Measurements from ENCODE around the gene GPR162.
A peak's percentile ranks its signal among the peaks of the same experiment; 100 is the strongest.

Gene GPR162, protein sequence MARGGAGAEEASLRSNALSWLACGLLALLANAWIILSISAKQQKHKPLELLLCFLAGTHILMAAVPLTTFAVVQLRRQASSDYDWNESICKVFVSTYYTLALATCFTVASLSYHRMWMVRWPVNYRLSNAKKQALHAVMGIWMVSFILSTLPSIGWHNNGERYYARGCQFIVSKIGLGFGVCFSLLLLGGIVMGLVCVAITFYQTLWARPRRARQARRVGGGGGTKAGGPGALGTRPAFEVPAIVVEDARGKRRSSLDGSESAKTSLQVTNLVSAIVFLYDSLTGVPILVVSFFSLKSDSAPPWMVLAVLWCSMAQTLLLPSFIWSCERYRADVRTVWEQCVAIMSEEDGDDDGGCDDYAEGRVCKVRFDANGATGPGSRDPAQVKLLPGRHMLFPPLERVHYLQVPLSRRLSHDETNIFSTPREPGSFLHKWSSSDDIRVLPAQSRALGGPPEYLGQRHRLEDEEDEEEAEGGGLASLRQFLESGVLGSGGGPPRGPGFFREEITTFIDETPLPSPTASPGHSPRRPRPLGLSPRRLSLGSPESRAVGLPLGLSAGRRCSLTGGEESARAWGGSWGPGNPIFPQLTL

DNA sequence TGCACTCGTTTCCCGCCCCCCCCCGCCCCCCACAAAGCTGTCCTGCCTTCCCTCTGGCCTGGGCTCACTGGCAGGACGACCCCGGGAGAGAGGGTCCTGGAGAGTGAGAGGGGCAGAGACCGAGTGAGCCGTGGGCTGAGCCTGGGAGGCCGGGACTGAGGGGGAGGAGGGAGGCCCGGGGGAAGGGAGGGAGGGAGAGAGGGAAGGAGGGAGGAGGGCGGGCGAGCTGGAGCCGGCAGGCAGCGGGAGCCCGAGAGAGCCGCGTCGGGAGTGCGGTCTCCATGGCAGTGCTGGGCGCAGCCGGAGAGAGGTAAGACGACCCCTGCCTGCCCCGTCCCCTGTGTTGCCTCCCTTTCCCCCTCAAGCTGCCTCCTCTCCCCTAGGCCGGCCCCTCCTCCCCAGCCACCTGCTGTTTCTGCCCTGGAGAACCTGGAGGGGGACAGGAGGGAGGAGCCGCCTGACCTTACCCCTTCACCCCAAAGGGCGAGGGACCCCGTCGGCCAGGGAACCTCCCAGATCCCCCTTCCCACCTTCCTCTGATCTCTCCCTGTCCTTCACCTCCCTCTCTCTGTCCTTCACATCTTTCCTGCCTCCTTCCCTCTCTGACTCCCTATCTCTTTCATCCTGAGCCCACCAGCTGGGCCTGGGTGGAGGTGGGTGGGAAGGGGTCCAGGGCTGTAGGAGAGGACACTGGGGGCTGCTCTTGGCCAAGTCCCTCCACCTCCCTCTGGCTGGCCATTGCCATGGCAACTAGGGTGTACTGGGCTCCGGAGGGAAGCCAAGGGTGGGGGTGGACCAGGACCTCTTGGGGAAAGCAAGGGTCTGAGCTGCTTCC, at the start of gene GPR162:
Gene GPR162 (plus strand): TSS at position 231 of the 835 bp plus-strand sequence. CDS start 2,078 bp downstream, outside the sequence.
- DNase-seq, result no peak

DNA sequence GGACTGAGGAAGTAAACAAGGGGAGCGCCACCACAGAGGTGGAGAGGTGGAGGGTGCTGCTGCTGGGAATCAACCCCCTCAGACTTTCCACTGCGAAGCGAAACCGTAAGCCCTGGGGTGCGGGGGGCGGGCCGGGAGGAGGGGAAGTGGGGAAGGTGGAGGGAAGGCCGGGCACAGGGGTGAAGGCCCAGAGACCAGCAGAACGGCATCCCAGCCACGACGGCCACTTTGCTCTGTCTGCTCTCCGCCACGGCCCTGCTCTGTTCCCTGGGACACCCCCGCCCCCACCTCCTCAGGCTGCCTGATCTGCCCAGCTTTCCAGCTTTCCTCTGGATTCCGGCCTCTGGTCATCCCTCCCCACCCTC, 49.3 kb upstream of the GPR162 start, which contains the start of gene LAG3:
Gene LAG3 (plus strand): TSS at position 190 of the 365 bp plus-strand sequence. CDS start 333 bp downstream, outside the sequence.
- no peak for DNase-seq

DNA sequence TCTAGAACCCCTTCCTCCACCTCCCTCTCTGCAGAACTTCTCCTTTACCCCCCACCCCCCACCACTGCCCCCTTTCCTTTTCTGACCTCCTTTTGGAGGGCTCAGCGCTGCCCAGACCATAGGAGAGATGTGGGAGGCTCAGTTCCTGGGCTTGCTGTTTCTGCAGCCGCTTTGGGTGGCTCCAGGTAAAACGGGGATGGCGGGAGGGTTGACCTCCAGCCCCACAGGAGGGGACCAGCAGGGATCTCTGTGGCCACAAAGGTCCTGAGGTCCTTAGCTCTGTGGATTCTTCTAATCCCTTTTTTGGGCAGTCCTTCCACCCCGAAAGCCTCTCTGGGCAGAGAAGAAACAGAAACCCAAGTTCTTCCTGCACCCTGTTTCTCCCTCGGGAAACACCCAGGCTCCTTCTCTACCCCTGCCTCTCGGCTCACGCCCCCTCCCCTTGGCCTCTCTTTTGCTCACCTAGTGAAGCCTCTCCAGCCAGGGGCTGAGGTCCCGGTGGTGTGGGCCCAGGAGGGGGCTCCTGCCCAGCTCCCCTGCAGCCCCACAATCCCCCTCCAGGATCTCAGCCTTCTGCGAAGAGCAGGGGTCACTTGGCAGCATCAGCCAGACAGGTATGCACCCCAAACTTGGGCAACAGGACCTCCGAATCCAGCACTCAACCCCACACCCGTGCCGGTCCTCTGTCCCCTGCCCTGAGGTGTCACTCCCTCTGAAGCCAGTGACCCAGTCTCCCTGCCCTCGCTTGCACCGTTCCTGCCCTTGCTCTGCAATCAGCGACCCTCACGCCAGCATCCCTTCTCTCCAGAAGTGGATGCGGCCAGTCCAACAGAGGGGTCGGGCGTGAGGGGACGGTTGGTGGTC, 48.7 kb upstream of the GPR162 start:
- no peak for DNase-seq

DNA sequence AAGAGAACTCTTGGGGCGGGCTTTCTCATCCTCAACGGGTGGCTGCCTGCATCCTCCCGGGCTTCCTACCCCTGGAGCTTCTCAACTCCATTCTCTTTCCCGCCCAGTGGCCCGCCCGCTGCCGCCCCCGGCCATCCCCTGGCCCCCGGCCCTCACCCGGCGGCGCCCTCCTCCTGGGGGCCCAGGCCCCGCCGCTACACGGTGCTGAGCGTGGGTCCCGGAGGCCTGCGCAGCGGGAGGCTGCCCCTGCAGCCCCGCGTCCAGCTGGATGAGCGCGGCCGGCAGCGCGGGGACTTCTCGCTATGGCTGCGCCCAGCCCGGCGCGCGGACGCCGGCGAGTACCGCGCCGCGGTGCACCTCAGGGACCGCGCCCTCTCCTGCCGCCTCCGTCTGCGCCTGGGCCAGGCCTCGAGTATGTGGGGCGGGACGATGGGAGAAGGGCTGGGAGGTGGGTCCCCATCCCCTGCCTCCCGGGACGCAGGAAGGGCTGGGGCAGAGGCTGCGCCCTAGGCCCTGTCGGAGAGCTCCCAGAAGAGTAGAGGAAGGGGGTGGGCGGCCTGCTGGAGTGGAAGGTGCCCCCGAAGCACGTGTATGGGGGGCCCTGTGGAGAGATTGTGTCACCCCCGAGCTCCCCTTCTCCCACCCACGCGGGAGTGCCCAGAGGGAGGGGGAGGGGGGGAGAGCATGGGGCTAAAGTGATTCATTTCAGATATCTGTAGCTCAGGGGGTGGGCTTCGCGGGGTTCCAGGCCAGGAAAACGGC, 47.9 kb upstream of the GPR162 start:
- no peak for DNase-seq

DNA sequence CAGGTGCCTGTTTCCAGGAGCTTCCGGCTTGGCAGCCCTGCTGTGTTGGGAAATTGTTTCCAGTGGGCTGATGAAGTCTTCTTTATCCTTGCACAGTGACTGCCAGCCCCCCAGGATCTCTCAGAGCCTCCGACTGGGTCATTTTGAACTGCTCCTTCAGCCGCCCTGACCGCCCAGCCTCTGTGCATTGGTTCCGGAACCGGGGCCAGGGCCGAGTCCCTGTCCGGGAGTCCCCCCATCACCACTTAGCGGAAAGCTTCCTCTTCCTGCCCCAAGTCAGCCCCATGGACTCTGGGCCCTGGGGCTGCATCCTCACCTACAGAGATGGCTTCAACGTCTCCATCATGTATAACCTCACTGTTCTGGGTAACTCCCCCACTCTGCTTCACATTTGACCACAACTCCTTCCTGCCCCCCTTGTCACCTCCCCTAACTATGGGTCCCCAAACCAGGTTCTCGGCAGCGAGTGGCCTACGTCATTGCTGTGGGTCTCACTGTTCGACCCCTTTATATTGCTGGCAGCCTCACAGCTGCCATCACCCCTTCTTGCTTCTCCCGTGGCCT, 47.0 kb upstream of the GPR162 start:
- no peak for DNase-seq

DNA sequence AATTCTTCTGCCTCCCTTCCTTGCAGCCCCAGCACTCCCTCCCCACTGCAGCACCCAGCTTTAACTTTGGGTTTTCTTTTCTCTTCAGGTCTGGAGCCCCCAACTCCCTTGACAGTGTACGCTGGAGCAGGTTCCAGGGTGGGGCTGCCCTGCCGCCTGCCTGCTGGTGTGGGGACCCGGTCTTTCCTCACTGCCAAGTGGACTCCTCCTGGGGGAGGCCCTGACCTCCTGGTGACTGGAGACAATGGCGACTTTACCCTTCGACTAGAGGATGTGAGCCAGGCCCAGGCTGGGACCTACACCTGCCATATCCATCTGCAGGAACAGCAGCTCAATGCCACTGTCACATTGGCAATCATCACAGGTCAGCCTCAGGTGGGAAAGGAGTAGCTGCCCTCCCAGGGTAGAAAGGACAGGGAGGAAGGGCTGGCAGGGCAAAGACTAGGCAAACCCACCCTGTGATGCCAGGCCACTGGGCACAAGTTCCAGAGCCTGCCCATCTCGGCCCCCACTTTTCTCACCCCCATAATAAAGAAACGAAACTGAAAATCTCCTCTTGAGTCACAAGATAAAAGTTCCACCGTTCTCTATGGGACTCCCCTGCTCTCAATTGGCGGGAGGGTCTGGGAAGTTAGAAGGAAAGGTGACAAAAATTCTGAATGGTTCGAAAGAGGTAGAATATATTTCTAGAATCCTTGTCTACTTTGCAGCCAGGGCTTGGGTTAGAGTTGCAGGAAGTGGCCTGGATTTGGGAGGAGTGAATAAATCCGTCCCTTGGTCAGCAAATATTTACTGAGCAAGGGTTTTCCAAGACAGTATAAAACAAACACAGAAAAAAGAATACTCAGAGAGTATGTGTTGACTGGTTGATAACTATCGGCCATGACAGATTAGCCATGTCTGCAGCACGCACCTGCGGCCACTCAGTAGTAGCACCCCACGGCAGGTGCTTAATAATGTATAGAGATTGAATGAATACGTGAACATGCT, 46.1 kb upstream of the GPR162 start:
- DNase-seq, result no peak

DNA sequence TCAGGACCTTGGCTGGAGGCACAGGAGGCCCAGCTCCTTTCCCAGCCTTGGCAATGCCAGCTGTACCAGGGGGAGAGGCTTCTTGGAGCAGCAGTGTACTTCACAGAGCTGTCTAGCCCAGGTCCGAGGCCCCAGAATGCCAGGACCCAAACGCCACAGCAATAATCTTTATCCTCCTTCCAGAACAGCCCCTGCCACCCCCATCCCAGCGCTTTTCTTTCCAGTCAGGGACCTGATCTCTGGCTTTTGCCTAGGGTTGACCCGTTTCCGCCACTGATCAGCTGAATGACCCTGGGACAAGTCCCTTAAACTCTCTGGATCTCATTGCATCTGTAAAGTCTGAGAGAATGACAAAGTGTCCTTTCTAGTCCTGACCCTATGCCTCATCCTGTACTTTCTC, 44.2 kb upstream of the GPR162 start:
- no peak for DNase-seq

DNA sequence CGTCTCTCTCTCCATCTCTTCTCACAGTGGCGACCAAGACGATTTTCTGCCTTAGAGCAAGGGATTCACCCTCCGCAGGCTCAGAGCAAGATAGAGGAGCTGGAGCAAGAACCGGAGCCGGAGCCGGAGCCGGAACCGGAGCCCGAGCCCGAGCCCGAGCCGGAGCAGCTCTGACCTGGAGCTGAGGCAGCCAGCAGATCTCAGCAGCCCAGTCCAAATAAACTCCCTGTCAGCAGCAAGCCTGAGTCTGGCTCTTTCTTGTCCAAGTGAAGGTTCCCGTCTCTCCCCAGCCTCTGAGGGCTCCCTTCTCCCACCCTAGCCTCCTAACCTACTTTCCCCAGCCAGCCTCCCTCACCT, 43.4 kb upstream of the GPR162 start:
- DNase-seq, result no peak

DNA sequence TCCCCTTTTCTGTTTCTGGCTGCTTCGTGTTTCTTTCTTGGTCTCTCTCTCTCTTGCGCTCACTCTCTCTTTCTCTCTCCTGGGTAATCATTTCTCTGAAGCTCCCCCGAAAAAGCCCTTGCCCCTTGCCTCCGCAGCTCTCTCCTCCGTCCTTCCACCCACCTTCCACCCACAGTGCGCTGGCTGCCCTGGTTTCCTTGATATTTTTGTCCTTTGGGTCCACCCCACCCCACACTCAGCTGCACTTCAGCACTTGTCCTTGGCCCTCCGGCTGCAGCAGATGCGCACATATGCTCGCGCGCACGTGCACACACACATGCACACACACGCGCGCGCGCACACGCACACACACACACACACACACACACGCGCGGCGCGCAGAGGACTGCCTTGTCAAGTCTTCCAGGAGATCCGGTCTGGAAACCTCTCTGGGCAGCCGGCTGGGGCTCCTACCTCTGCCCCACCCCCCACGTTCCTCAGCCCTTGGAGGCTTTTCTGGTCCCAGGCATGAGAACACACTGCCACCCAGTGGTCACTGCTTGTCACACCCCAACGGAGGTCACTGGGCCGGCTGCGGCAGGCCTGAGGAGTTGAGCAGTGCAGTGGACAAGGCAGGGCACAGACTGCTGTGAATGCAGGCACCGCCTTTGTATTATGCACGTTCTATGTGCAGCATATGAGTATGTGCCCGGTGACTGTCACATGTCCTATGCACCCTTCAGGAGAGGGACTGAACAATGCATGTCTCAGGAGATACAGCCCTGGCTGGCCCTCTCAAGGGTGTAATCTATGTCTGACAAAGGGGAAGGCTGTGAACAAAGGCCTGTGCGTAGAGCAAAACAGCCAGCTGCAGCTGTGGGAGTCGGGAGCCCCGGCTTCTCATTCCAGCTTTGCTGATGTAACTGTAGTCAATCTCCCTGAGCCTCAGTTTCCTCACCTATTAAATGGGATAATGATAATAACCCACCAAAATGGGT, 42.8 kb upstream of the GPR162 start:
- peak; percentile 76 for DNase-seq

DNA sequence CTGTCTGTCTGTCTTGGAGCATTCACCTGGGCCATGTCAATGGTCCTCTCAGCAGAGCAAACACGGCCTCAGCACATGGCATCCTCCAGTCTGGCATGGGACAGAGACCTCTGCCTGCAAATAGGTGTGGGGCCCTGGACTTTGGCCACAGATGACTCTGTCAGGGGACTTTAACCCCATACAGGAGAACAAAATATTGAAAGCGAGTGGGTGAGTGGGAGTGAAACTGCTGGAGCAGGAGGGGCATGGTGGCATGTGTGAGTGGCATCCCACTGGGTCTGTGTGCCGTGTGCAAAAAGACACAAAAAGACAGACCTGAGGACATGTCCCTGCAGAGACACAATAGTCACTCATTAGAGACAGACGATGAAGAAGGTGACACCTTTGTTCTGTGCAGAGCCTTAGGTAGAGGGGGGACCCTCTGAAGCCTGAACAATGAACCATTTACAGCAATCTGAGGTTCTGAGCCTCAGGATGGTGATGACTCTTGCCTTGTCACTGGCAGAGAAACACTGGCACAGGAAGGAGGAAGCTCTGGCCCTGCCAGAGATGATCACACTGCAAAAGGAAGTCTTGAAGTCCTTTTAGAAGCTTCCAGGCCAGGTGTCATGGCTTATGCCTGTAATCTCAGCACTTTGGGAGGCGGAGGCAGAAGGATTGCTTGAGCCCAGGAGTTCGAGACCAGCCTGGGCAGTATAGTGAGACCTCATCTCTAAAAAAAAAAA, 41.8 kb upstream of the GPR162 start:
- no peak for DNase-seq

DNA sequence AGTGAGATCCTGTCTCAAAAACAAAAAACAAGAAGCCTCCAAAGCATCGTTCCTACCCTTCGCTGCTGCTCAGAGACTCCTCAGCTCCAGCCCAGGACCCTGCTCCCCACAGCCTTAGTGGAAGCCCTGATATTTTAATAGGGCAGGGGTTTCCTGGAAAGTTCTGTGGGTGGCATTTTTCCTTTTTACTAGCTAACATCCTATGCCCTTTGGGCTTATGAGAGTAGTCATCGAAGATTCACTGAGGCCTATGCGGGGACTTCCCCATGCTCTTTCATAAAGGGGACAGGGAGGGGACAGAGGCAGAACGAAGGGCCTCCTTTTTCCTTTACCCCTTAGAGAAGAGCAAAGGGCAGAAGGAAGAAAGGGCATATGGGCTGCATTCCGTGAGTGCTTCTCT, 41.0 kb upstream of the GPR162 start:
- DNase-seq, result no peak

DNA sequence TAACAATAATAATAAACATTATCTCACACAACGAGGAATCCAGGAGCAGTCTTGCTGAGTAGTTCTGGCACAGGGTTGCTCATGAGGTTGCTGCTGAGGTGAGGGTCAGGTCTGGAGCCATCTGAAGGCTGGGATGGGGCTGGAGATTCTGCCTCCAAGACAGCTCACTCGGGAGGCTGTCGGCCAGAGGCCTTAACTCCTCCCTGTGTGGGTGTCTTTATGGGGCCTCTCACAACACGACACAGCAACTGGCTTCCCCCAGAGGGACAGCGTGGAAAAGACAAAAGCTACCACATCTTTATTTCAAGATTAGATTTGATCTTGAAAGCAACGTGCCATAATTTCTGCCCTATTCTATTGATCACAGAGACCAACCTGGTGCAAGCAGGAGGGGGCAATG, 39.5 kb upstream of the GPR162 start:
- no peak for DNase-seq

DNA sequence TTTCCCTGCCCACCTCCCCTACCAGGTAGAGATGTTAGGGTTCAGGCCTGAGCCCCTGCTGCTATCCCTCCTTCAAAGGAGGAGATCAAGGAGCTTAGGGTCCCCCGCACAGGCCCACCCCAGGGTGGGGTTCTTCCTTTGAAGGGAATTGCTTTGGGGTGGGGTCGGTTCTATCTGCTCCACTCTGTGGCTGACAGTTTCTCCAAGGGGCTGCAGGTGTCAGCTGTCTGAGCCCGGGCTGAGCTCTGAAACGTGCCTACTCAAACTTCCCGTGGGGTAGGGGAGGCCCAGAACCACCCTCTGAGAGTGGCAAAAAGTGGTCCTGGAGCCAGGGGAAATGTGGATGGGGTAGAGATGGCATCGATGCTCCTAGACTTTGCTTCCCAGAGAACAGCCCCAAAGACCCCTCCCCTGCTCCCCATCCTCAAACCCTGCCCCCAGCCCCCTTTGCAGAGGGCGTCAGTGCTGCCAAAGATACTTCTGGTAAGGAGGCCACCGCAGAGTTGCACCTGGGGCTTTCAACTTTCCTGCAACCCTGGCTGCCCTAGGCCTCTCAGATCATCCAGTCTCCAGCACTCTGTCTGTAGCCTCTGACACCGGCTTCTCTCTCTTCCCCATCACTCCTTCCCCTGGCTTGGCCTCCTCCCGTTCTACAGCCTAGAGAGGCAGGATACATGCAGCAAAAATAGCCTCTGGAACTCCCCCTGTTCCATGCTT, 38.6 kb upstream of the GPR162 start:
- DNase-seq, result no peak

DNA sequence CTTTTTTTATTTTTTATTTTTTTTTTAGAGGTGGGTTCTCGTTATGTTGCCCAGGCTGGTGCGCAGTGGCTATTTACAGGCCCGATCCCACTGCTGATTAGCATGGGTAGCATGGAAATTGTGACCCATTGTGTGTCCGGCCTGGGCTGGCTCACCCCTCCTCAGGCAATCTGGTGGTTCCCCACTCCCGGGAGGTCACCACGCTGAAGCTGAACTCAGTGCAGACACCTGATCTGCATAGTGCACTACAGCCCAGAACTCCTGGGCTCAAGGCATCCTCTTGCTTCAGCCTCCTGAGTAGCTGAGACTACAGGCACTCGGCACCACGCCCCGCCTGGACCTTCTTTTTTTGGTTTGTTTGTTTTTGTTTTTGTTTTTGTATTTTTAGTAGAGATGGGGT, 37.8 kb upstream of the GPR162 start:
- DNase-seq, result no peak

DNA sequence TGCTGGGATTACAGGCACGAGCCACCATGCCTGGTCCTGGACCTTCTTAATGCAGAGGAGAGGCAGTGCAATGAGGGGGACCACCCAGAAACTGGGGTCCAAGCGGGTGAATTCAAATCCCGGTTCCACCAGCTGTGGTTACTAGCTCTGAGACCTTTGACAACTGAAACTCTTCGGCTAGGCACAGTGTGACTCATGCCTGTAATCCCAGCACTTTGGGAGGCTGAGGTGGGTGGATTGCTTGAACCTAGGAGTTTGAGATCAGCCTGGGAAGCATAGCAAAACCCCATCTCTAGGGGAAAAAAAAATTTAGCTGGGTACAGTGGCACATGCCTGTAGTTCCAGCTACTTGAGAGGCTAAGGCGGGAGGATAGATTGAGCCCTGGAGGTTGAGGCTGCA, 37.3 kb upstream of the GPR162 start:
- DNase-seq, result no peak

DNA sequence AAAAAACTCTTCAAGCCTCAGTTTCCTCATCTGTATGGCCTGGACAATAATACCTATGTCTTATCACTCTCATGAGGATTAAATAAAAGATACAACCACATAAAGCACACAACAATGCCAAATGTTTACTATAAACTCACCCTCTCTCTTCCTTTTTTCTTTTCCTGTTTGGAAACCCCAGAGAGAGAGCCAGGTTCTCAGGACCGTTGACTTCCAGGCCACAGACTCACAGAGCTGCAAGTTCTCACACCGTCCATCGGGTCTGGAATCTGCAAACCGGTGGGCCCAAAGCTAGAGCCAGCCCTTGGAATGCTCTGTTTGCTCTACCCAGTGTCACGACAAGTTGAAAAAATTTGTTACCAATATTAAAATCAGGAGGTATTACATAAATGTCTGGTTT, 36.9 kb upstream of the GPR162 start:
- DNase-seq, result no peak

DNA sequence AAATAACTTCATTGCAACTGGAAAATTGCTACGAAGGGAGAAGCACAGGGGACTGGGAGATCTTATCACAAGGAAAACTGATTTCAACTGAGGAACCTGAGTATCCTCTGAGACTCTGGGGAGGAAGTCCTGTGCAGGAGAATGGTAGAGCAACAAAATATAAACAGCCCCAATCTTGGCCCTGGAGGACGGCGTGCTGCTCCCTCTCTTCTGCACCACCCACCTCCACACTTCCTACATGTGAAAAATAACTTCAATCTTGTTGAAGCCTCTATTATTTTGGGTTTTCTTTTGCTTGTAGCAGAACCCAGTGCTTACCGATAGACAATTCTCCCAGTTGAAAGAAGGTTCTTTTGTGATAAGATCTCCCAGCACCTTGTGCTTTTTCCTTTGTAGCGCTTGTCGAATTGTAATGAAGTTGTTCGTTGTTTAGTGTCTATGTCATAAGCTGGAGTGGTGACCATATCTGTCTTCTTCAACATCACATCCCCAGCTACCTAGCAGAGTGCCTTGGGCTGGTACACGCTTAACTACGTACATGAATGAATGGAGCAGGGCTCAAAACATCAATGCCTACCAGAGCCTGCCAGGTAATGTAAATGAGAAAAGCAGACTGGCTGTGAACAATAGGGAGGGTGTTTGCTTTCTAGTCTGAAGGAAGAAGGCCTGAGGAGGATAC, 35.1 kb upstream of the GPR162 start:
- DNase-seq, result no peak
